H7 (cell line): ENCODE measurements around the gene SPINK13. TPM values are rescaled to one million over a fixed set of nuclear protein-coding genes. Genes with fewer than 3 reads are reported as not detected.

Experiments
- total RNA-seq: library from RNA; depleted of rRNA; stranded (reverse); fragments of >200 nt; shearing (Covaris generic); gene quantifications from 2 replicates; pipeline ENCODE4 v1.2.3, GENCODE V29; 2014; rRNA removed

SPINK13 gene
- total RNA-seq, 1 experiment from 2014 or later, result not detected

Other genes starting within 250 kb of the SPINK13 start
- gene SPINK5, start 204.8 kb upstream of the SPINK13 start, total RNA-seq, result 0.83 and 2.0 TPM in 2 replicates
- not detected in 2 replicates for gene SPINK14, start 100.2 kb upstream of the SPINK13 start, total RNA-seq
- gene SPINK6, start 65.8 kb upstream of the SPINK13 start, total RNA-seq, result not detected in 2 replicates
- not detected in 2 replicates for gene MARCOL, start 30.3 kb upstream of the SPINK13 start, total RNA-seq
- not detected in 2 replicates for gene SPINK7, start 43.6 kb downstream of the SPINK13 start, total RNA-seq
- not detected in 2 replicates for gene SPINK9, start 66.8 kb downstream of the SPINK13 start, total RNA-seq
- 29.4 and 37.9 TPM in 2 replicates for gene FBXO38, start 115.2 kb downstream of the SPINK13 start, total RNA-seq